ENCODE results near the gene PACS1.

Gene PACS1

GRCh38 chr11:66282468-66283455, 212.7 kb downstream of the PACS1 start:
- peak; percentile 96 to 97 for DNase-seq (ENCODE audit: low read depth in 2 of 2)
- peak; percentile 97 for TF ChIP-seq CTCF (IDR thresholded peaks at IDR 0.05; ENCODE audit: low read depth, low read length)
- no peak overlapping the region for H3K4me3 ChIP-seq (replicated peaks in 1 of 2; ENCODE audit: low read depth in 2 of 2, low read length in 2 of 2)

- TF ChIP-seq CTCF (IDR thresholded peaks at IDR 0.05; ENCODE audit: low read depth, low read length) = no peak
- no peak overlapping the region for H3K4me3 ChIP-seq (replicated peaks in 1 of 2; ENCODE audit: low read depth in 2 of 2, low read length in 2 of 2)
- DNase-seq (ENCODE audit: low read depth in 2 of 2) = no peak
Measured at GRCh38 chr11:66283461-66284105, 213.5 kb downstream of the PACS1 start.

- no peak for TF ChIP-seq CTCF (IDR thresholded peaks at IDR 0.05; ENCODE audit: low read depth, low read length)
- DNase-seq (ENCODE audit: low read depth in 2 of 2) = no peak
- H3K4me3 ChIP-seq (replicated peaks in 1 of 2; ENCODE audit: low read depth in 2 of 2, low read length in 2 of 2) = no peak overlapping the region
Measured at GRCh38 chr11:66284526-66285078, 214.5 kb downstream of the PACS1 start.

GRCh38 chr11:66285250-66285947, 215.3 kb downstream of the PACS1 start:
- TF ChIP-seq CTCF (IDR thresholded peaks at IDR 0.05; ENCODE audit: low read depth, low read length) = no peak
- no peak overlapping the region for H3K4me3 ChIP-seq (replicated peaks in 1 of 2; ENCODE audit: low read depth in 2 of 2, low read length in 2 of 2)
- DNase-seq (ENCODE audit: low read depth in 2 of 2) = no peak

- H3K4me3 ChIP-seq (replicated peaks in 1 of 2; ENCODE audit: low read depth in 2 of 2, low read length in 2 of 2) = no peak overlapping the region
- TF ChIP-seq CTCF (IDR thresholded peaks at IDR 0.05; ENCODE audit: low read depth, low read length) = no peak
- no peak for DNase-seq (ENCODE audit: low read depth in 2 of 2)
Measured at GRCh38 chr11:66286699-66287098, 216.6 kb downstream of the PACS1 start.

GRCh38 chr11:66287211-66287888, 217.3 kb downstream of the PACS1 start:
- H3K4me3 ChIP-seq (replicated peaks in 1 of 2; ENCODE audit: low read depth in 2 of 2, low read length in 2 of 2) = peak overlapping the region in 1 of 2 donors; percentile 85
- TF ChIP-seq CTCF (IDR thresholded peaks at IDR 0.05; ENCODE audit: low read depth, low read length) = no peak
- DNase-seq (ENCODE audit: low read depth in 2 of 2) = no peak
